NOMO-1 (cell line): Measurements from ENCODE around the gene ERBB2.
"Not testable (repeated sequence)": the region's sequence is repeated elsewhere in the genome, so short reads cannot be mapped to it uniquely, and the experiment has no call there.

Experiments used
- DNase-seq, 2 experiments: peaks; one replicate each; lab custom pipeline; 2025; ENCODE audit not compliant: unreplicated experiment in 2 of 2; lab: John Stamatoyannopoulos, UW

Gene ERBB2

DNA sequence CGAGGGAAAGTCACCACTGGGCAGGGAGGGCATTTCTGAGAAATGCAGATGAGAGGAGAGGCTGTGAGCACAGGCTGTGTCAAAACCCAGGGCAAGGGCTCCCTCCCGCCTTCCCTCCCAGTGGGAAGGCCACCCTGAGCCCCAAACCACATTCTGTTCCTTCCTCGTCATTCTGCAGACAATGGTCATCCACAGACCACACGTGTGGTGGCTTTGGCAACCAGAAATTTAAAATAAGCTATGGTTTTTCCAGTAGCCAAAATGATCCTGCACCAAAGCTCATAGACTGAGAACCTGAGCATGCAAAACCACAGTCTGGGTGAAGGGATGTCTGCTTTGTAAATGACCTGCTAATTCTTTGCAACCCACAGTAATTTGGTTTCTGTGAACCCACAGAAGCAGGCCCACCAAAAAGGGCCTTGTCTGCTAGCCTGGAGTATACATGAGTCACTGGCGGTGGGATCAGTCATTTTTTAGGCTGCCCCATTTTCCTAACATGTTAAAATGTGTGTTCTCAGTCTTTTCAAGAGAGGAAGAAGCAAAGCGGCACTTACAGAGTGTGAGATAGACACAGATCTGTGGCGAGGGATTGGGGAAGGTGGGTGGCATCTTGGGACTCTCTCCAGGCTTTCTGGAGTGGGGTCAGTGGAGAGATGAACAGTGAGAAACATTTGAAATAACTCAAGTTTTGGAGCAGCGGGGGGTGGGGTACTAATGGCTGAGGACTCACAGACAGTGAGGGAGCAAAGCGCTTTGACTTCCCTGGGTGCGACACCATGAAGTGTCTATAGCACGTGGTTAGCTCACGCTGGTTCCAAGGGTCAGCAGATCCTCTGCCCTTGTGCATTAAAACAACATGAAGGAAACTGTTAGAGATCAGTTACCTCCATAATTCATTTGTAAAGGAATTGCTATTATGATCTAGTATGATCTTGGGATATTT lies 58.3 kb downstream of the ERBB2 start:
- peak in 1 of 2 experiments; percentile 12 for DNase-seq

DNA sequence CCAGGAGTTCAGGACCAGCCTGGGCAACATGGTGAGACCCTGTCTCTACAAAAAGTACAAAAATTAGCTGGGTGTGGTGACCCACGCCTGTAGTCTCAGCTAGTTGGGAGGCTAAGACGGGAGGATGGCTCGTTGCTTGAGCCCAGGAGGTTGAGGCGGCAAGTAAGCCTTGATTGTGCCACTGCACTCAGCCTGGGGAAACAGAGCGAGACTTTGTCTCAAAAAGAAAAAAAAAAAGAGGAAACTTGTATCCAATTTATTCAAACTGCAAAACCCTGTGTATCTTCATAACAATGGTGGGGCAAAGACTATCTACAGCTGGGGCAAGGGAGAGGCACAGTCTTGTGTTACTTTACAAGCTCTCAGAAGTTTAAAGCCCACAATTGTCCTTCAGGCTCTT lies 59.3 kb downstream of the ERBB2 start:
- DNase-seq: no peak

- no peak for DNase-seq
Measured at GRCh38 chr17:39761861-39762496, 62.1 kb downstream of the ERBB2 start.

GRCh38 chr17:39763051-39763820 lies 63.4 kb downstream of the ERBB2 start:
- DNase-seq: no peak

DNA sequence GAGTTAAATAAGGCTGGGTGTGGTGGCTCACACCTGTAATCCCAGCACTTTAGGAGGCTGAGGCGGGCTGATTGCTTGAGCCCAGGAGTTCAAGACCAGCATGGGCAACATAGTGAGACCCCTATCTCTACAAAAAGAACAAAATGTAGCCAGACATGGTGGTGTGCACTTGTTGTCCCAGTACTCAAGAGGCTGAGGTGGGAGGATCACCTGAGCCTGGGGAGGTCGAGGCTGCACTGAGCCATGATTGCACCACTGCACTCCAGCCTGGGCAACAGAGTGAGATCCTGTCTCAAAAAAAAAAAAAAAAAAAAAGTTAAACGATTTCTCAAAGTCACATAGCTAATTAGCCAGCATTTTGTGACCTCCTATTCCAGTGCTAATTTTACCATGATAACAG lies 64.3 kb downstream of the ERBB2 start:
- not testable (repeated sequence) for DNase-seq

GRCh38 chr17:39765175-39765574 lies 65.3 kb downstream of the ERBB2 start:
- no peak for DNase-seq

GRCh38 chr17:39765766-39766165 lies 65.9 kb downstream of the ERBB2 start:
- DNase-seq: no peak

DNA sequence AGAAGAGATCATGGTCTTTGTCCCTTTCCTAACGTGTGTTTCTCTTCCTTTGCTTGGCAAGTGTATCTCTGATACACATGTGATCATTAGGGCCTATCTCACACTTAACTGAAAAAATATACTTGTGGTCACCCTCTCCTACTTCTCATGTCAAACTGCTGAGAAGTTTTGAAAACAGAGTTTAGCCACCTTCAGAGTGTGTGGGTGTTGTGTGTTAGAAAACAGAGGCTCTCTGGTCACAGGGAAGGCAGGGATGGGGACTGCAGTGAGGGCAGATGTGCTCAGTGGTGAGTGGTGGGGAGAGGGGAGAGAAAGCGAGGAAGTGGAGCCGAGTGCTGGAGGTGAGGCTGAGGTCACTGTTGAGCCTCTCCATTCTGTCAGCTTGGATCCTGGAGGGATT lies 67.3 kb downstream of the ERBB2 start:
- no peak for DNase-seq

DNA sequence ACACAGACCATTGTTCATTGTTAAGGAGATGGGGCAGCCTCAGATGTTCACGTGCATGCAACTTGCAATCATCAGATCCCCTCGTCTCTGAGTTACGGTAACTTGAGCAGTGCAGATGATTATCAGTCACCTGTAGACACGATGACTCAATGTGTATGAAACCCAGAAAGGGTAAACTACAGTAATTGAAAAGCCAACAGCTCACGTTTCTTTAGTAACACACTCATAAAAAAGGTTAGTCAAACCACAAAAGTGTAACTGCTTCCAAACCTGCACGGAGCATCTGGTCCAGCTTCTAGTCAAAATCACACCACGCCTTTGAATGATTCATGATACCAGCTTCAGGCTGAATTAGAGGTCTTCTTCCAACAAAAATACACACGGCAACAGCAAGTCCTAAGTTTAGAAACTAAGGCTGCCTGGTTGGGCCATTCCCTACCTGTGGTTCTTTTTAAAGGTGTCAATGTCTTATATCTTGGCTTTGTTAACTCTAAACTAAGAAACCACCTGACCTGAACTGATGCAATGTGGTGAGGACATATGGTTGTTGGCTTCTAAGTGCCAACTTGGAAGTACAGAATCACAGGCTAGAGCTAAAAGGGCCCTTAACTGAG lies 70.2 kb downstream of the ERBB2 start:
- no peak for DNase-seq

DNA sequence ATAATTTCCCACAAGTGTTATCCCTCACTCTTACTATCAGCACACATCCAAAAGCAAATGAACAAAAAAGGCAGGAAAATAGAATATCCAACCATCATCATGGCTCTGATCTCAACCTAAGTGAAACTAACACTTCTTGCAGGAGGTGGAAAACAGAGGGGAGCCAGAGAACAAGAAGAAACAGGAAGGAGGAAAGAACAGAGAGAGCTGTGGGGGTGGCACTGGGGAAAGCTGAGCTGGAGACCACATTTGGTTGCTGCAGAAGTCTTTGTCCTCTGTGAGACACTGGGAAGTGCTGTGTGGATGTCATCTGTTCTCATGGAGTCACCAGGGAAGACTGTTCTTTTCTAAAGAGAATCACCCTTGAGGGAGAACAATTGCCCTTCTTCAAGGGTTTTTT lies 72.6 kb downstream of the ERBB2 start:
- DNase-seq: no peak

- no peak for DNase-seq
Measured at GRCh38 chr17:39772987-39773934, 73.4 kb downstream of the ERBB2 start.

GRCh38 chr17:39774047-39774446 lies 74.2 kb downstream of the ERBB2 start:
- DNase-seq: no peak

DNA sequence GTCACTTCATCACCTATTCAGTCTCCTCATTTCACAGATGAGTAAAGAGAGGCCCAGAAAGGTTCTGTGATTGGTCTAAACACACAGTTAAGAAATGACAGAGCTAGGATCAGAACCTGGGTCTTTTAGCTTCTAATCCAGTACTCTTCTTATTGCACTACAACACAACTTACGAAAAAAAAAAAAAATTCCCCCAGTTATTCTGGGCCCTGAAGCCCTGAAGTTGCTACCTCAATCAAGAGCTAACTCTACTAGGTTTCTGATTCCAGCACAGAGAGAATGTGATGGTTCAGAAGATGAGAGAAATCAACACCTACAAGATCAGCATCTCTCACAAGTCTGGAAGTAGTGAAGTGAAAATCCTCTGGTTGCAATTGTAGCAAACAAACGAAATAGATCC lies 75.2 kb downstream of the ERBB2 start:
- DNase-seq: no peak

GRCh38 chr17:39776252-39776651 lies 76.4 kb downstream of the ERBB2 start:
- DNase-seq: no peak

GRCh38 chr17:39777534-39778365 lies 77.9 kb downstream of the ERBB2 start:
- peak in 1 of 2 experiments; percentile 38 for DNase-seq
